Stimulated activated CD4-positive, alpha-beta T cell treated with anti-CD3 and anti-CD28 coated beads, TNF-alpha, amount 100 ng/mL, for 1 hour (primary cell): ENCODE measurements around the gene TCF25.
"Not testable (repeated sequence)": the region's sequence is repeated elsewhere in the genome, so short reads cannot be mapped to it uniquely, and the experiment has no call there.

Experiments used
- DNase-seq, 3 donors: peaks; one replicate each; pipeline ENCODE4 v3.0.0-alpha.2; 2020; ENCODE audit warnings: low read depth in 3 of 3, low spot score in 1 of 3

Gene TCF25

DNA sequence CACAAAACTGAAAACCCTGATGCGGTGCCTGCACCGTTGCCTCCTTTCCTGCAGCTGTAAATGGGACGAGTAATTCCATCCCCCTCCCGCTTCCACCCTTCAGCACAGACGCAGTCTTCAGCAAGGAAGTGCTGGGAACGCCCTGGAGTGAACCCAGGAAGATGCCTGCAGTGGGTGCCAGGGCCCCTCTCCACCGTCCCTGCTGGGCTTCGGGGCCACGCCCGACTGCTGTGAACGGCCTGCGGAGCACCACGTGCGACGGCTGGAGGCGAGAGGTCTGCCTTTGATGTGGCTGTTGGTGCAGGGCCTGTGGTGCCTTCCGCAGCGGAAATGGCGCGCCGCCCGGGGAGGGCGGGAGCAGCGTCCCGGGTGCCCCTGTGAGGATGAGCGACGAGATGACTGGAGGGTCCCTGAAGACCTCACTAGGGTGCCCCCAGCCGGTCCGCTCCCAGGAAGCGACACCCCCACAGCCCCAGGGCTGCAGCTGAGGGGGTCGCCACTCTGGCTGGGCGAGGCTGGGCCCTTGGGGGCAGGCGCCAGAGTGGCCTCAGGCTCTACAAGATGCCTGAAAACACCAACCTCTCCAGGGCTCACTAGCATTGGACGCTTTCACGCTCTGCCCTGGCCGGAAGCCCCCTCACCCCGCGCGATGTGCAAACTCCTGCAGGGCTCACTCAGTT, 44.5 kb downstream of the TCF25 start:
- DNase-seq, result peak; percentile 35 to 49 (median 37)

DNA sequence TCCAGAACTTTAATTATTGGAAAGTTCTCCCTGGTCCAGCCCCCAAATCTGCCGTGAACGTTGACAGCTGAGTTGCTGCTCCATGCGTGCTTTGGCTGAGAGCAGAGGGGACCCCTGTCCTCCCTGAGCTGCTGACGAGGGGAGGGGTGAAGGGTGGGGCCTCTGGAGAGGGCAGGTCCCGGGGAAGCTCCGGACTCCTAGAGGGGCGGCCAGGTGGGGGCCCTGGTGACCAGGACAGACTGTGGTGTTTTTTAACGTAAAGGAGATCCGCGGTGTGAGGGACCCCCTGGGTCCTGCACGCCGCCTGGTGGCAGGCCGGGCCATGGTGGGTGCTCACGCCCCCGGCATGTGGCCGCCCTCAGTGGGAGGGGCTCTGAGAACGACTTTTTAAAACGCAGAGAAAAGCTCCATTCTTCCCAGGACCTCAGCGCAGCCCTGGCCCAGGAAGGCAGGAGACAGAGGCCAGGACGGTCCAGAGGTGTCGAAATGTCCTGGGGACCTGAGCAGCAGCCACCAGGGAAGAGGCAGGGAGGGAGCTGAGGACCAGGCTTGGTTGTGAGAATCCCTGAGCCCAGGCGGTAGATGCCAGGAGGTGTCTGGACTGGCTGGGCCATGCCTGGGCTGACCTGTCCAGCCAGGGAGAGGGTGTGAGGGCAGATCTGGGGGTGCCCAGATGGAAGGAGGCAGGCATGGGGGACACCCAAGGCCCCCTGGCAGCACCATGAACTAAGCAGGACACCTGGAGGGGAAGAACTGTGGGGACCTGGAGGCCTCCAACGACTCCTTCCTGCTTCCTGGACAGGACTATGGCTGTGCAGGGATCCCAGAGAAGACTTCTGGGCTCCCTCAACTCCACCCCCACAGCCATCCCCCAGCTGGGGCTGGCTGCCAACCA, 45.3 kb downstream of the TCF25 start, which contains the start of gene MC1R:
Gene MC1R, plus strand, starts transcription at position 410 of the 895 bp plus-strand sequence. Its CDS starts 397 bp downstream, at position 807.
- no peak for DNase-seq

GRCh38 chr16:89919535-89920406, 46.4 kb downstream of the TCF25 start:
- DNase-seq, result no peak

- DNase-seq, result no peak
These were observed 47.3 kb downstream of the TCF25 start for GRCh38 chr16:89920723-89921122.

DNA sequence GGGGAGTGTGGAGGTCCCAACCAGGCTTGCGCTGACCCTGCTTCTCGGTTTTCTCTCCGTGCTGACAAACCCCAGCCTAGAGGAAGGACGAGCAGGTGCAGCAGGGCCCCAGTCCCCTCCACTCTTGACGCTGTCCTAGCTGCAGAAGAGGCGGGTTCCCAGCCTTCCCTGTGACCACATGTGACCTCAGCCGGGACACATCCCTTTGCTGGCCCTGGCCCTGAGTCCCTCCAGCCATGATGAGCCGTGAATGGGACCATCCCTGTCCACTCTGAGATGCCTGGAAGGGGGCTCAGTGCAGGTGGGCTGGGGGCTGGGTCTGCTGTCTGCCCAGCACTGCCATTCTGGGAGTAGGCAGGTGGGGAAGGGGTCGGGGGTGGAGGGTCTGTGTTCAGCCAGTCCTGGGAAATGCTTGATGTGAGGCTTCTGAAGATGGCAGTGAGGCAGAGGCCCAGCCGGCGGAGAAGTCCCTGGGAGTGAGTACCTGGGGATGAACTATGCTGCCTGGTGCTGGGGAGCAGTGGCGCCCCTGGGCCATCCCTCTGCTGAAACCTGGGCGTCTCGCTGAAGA, 47.8 kb downstream of the TCF25 start:
- DNase-seq, result no peak

DNA sequence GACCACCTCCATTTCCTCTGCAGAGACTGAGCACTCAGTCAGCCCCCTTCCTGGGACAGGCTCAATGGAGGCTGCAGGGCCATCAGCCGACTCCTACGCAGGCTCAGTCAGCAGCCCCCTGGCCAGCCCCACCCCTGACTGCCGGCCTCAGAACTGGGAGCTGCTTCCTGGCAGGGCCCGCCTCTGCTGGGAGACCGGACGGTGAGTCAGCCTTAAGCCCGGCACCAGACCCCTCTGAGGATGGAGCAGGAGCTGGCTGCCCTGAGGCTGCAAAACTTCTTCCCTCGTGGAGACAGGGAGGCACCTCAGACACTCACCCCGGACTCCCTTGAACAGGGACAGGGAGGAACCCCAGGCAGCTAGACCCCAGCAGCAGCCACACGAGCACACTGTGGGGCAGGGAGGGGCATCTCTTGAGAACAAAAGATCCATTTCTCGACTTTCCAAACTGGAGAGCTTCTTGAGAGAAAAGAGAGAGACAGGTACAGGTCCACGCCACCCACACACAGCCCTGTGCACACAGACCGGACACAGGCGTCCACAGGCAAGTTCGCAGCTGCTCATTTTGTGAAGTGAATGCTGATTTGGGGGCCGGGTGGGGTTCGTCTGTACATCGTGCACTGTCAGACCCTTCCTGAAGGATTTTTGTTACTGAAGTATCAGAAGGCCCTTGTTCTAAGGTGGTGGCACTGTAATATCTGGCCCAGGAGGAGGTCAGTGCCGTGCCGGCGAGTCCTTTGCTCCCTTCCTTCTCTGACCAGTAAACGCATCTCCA, 48.5 kb downstream of the TCF25 start:
- DNase-seq, result no peak

DNA sequence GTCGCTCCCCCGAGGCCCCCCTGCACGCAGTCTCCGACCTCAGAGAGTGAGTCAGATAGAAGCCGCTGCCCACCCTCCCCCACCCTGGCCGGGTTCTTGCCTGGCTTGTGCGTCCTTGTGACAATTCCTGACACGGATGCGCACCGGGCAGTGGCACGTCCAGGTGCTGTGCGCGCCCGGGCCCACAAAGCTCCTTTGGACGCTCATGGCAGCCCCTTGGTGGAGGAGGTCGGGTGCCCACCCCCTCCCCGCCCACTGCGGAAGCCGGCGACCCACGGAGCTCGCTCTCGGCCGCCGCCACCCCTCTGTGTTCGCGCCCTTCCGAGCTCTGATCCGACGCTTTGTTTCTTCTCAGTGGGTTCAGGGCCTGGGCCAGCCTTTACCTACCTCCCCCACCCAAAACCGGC, 49.1 kb downstream of the TCF25 start:
- DNase-seq, result no peak

DNA sequence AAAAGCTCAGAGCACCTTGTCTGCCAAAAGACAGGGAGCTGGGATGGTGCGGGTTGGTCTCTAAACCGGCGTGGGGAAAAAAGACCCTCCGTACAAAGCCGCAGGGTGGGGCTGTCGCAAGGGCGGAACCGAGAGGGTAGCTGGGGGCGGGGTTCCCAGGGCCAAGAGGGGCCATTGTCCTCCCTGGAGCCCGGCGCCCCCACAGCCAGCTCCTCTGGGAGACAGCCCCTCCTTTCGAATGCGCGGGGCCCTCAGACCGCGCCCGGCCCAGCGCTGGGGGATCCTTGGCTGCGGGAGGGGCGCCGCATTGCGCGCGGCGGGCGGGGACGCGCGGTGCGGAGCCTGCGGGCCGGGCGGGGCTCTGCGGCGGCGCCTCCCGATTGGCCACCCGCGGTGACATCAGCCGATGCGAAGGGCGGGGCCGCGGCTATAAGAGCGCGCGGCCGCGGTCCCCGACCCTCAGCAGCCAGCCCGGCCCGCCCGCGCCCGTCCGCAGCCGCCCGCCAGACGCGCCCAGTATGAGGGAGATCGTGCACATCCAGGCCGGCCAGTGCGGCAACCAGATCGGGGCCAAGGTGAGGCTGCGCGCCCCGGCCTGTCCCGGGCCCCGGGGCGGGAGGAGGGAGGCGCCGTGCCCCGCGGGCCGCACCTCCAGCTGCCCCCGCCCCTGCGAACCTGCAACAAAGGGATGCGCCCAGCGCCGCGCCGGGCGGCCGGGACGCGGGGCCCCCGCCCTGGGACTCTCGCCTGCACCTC, 49.7 kb downstream of the TCF25 start, which contains the start of gene TUBB3:
Gene TUBB3, plus strand, starts transcription at position 459 of the 756 bp plus-strand sequence. Its CDS starts 60 bp downstream, at position 519.
- no peak for DNase-seq

- DNase-seq, result no peak
These were observed 50.4 kb downstream of the TCF25 start for GRCh38 chr16:89923640-89924296.

GRCh38 chr16:89924297-89924924, 51.0 kb downstream of the TCF25 start:
- DNase-seq, result no peak

GRCh38 chr16:89924925-89925307, 51.5 kb downstream of the TCF25 start:
- DNase-seq, result no peak

DNA sequence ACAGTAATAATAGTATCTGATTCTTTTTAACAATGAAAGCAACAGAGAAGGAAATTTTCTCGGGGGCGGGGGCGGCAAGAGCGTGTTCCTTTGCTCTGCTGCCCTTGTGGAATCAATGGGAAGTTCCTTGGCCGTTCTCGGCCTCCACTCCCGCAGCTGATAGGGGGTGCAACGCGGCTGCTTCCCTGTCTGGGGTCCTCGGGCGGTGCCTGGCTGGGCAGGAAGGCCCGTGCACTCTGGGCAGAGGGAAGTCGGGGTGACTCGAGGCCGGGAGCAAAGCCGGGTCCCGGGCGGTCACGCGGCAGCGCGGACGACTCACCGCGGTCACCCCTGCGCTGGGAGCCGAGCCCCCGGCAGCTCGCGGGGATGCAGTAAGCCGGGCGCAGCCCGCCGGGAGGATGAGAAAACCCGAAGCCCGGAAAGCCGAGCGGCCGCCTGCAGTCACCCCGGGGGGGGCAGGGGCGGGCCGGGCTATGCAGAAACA, 52.2 kb downstream of the TCF25 start:
- DNase-seq, result no peak

GRCh38 chr16:89931305-89931896, 58.0 kb downstream of the TCF25 start:
- no peak for DNase-seq

DNA sequence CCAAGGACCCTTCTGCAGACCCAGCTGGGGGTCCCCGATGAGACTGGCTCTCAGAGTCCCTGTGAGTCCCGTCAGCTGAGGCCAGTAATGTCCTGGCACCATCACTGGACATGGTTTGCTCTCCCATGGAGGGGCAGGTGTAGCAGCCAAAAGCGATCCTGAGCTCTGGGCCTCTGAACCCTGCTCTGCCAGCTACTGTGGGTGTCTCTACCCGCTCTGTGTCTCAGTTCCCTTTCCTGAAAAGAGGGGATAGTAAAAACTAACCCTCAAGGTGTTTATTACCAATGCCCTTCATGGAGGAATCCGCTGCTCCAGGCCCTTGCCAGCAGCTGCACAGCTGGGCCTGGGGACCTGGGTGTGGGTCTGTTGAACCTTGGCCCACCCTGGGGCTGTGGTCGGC, 58.6 kb downstream of the TCF25 start:
- DNase-seq, result no peak

DNA sequence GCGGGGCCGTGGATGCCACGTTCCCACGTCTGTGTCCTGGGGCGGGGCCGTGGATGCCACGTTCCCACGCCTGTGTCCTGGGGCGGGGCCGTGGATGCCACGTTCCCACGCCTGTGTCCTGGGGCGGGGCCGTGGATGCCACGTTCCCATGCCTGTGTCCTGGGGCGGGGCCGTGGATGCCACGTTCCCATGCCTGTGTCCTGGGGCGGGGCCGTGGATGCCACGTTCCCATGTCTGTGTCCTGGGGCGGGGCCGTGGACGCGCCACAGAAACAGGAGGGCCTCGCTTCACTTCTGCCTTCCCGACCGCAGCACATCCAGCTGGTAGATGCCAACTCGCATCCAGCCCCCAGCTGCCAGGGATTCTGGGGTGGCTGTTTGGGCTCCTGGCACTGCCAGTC, 60.6 kb downstream of the TCF25 start:
- not testable (repeated sequence) for DNase-seq

DNA sequence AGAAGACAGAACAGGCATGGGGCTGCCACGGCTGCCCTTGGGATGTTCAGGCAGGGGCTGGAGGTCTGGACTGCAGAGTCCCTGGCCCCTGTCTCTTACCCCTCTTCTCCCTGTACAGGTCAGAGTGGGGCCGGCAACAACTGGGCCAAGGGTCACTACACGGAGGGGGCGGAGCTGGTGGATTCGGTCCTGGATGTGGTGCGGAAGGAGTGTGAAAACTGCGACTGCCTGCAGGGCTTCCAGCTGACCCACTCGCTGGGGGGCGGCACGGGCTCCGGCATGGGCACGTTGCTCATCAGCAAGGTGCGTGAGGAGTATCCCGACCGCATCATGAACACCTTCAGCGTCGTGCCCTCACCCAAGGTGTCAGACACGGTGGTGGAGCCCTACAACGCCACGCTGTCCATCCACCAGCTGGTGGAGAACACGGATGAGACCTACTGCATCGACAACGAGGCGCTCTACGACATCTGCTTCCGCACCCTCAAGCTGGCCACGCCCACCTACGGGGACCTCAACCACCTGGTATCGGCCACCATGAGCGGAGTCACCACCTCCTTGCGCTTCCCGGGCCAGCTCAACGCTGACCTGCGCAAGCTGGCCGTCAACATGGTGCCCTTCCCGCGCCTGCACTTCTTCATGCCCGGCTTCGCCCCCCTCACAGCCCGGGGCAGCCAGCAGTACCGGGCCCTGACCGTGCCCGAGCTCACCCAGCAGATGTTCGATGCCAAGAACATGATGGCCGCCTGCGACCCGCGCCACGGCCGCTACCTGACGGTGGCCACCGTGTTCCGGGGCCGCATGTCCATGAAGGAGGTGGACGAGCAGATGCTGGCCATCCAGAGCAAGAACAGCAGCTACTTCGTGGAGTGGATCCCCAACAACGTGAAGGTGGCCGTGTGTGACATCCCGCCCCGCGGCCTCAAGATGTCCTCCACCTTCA, 61.5 kb downstream of the TCF25 start:
- no peak for DNase-seq

DNA sequence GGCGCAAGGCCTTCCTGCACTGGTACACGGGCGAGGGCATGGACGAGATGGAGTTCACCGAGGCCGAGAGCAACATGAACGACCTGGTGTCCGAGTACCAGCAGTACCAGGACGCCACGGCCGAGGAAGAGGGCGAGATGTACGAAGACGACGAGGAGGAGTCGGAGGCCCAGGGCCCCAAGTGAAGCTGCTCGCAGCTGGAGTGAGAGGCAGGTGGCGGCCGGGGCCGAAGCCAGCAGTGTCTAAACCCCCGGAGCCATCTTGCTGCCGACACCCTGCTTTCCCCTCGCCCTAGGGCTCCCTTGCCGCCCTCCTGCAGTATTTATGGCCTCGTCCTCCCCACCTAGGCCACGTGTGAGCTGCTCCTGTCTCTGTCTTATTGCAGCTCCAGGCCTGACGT, 62.2 kb downstream of the TCF25 start:
- DNase-seq, result not testable (repeated sequence)
